ENCODE results near the gene HJURP.

- TF ChIP-seq CTCF (IDR thresholded peaks at IDR 0.05) (no peak), POLR2A (IDR thresholded peaks at IDR 0.05) (no peak)
These were observed 23.2 kb downstream of the HJURP start for GRCh38 chr2:233831011-233831721.
